ENCODE data around the gene WDR36. TPM values are rescaled to one million over a fixed set of nuclear protein-coding genes. Genes with fewer than 3 reads are reported as not detected.

Gene WDR36
- total and polyA plus RNA-seq, 9 of the 15 experiments (the other 6 are each of a cell fraction or from before 2014, with no cell fraction given) = 25.7 to 68.0 (median 41.5) TPM

- no peak for TF ChIP-seq ZNF318 (IDR thresholded peaks at IDR 0.05; ENCODE audit: borderline replicate concordance in 1 of 2, low read depth in 1 of 2)
- no peak for TF ChIP-seq ZNF23 (CRISPR knock-in tag; IDR thresholded peaks at IDR 0.05)
- TF ChIP-seq PTBP1 (IDR thresholded peaks at IDR 0.05; ENCODE audit: low read depth, low read length) = peak; percentile 74; the same call in 1 of the 2 replicates
- TF ChIP-seq NFIC (IDR thresholded peaks at IDR 0.05) = peak; percentile 39
- peak; percentile 72; the same call in 1 of the 2 replicates for TF ChIP-seq ZNF12 (CRISPR knock-in tag; IDR thresholded peaks at IDR 0.05)
- TF ChIP-seq E4F1 (CRISPR knock-in tag; IDR thresholded peaks at IDR 0.05; ENCODE audit: borderline replicate concordance) = no peak
- TF ChIP-seq E2F4 (CRISPR knock-in tag; IDR thresholded peaks at IDR 0.05; ENCODE audit: low read depth) = no peak
- no peak for TF ChIP-seq PTTG1 (tag; IDR thresholded peaks at IDR 0.05; ENCODE audit: low read depth)
- TF ChIP-seq ZC3H11A (IDR thresholded peaks at IDR 0.05; ENCODE audit: low read depth, low read length) = peak; percentile 87; the same call in 1 of the 2 replicates
- TF ChIP-seq NUFIP1 (IDR thresholded peaks at IDR 0.05; ENCODE audit: partially characterized antibody) = peak; percentile 81
- TF ChIP-seq TGIF2 (CRISPR knock-in tag; IDR thresholded peaks at IDR 0.05) = no peak
- TF ChIP-seq ZNF143 (CRISPR knock-in tag; IDR thresholded peaks at IDR 0.05) = peak; percentile 43; the same call in 1 of the 2 replicates
- TF ChIP-seq SMARCE1 (IDR thresholded peaks at IDR 0.05) = no peak
- TF ChIP-seq GATAD2B (IDR thresholded peaks at IDR 0.05; ENCODE audit: borderline replicate concordance) = no peak
- TF ChIP-seq KDM4B (IDR thresholded peaks at IDR 0.05; ENCODE audit: borderline replicate concordance in 2 of 2, low read depth in 1 of 2) = peak in 1 of 2 experiments; percentile 93; a peak in 2 of 4 replicates
- TF ChIP-seq ZNF444 (CRISPR knock-in tag; IDR thresholded peaks at IDR 0.05) = 0 out of 2 replicates have a peak, but pooled peaks have one; percentile 49
These were observed at the start of gene WDR36 (continued) for GRCh38 chr5:111092062-111092853.
